HUDEP-2 (cell line): ENCODE data around the gene KCNF1.

Experiments
- DNase-seq, 76 experiments: peaks; one replicate each; lab custom pipeline; 2025; ENCODE audit not compliant: unreplicated experiment in 76 of 76; lab: John Stamatoyannopoulos, UW

Gene KCNF1

GRCh38 chr2:10961490-10961875 lies 49.7 kb downstream of the KCNF1 start:
- DNase-seq, result no peak

DNA sequence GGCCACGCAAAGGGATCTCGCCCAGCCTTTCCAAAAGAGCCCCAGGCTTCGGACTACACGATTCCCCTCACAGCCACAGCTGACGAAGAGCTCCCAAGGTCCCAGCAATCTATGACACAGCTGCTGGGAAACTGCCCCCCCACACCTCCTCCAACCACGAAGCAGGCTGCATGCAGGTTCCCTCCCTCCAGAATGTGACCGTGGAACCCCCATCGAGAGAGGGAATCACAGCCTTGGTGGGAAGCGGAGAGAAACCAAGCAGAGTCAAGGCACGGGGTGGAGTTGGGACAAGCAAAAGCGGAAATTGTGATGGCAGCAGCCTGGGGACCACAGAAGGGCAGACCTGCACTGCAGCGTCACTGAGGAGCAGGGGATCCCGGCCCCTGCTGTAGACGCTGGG lies 50.3 kb downstream of the KCNF1 start:
- no peak for DNase-seq

- DNase-seq, result no peak
Measured at GRCh38 chr2:10963155-10963554, 51.4 kb downstream of the KCNF1 start.
